Endothelial cell (in vitro differentiated cells): Measurements from ENCODE around the gene LCE2C. TPM values are rescaled to one million over a fixed set of nuclear protein-coding genes. Genes with fewer than 3 reads are reported as not detected.

ENCODE experiments used
- DNase-seq: peaks from one replicate; pipeline ENCODE4 v3.0.0; 2021; ENCODE audit warnings: low spot score
- H3K27ac Mint-ChIP-seq: one replicate; pipeline ENCODE4 v1.8.0; 2021; ENCODE audit warnings: mixed read lengths, inconsistent platforms; ENCODE audit not compliant: unreplicated experiment
- H3K27me3 Mint-ChIP-seq: one replicate; pipeline ENCODE4 v1.8.0; 2021; ENCODE audit warnings: mild to moderate bottlenecking, moderate library complexity, mixed read lengths, inconsistent platforms; ENCODE audit not compliant: unreplicated experiment
- H3K36me3 Mint-ChIP-seq: one replicate; pipeline ENCODE4 v1.8.0; 2021; ENCODE audit warnings: mild to moderate bottlenecking, low read depth, mixed read lengths, inconsistent platforms; ENCODE audit not compliant: unreplicated experiment
- H3K4me1 Mint-ChIP-seq: one replicate; pipeline ENCODE4 v1.8.0; 2021; ENCODE audit warnings: mild to moderate bottlenecking, mixed read lengths, inconsistent platforms; ENCODE audit not compliant: unreplicated experiment
- H3K4me3 Mint-ChIP-seq: one replicate; pipeline ENCODE4 v1.8.0; 2021; ENCODE audit warnings: mild to moderate bottlenecking, mixed read lengths, inconsistent platforms; ENCODE audit not compliant: unreplicated experiment
- H3K9me3 Mint-ChIP-seq: one replicate; pipeline ENCODE4 v1.8.0; 2021; ENCODE audit warnings: mixed read lengths, inconsistent platforms; ENCODE audit not compliant: unreplicated experiment
- total RNA-seq: library from RNA; stranded (reverse); fragmentation: NEBNext Ultra II Directional; extraction: Animal tissue kit (Norgen Biotek cat#: 25700); gene quantifications from one replicate; pipeline ENCODE4 v1.2.1, GENCODE V29; 2021; ENCODE audit not compliant: unreplicated experiment
- TF ChIP-seq, protein P1 (sequence below): fragments of 200-600 bp; sonication (generic); IDR thresholded peaks from one replicate; pipeline ENCODE4 v1.5.0; 2021; ENCODE audit warnings: antibody characterized with exemption; ENCODE audit not compliant: unreplicated experiment

LCE2C gene
- total RNA-seq, 1 donor from 2014 or later, result not detected

DNA sequence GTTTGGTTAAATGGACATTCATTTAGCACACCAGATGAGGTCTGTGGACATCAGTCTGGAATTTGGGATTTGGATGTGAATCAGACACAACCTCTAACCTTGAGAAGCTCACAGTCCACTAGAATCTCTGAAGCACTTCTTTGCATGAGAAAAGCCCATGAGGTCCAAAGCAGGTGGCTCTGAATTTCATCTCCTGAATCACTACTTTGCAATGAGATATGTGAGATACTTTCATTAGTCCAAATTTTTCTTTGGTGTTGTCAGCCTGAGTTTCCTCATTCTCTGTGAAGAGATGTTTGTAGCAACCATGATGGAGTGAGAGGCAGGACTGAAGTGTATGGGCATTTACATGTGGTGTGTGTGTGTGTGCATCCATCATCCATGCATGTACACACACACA lies 28.4 kb upstream of the LCE2C start:
- TF ChIP-seq, protein P1, sequence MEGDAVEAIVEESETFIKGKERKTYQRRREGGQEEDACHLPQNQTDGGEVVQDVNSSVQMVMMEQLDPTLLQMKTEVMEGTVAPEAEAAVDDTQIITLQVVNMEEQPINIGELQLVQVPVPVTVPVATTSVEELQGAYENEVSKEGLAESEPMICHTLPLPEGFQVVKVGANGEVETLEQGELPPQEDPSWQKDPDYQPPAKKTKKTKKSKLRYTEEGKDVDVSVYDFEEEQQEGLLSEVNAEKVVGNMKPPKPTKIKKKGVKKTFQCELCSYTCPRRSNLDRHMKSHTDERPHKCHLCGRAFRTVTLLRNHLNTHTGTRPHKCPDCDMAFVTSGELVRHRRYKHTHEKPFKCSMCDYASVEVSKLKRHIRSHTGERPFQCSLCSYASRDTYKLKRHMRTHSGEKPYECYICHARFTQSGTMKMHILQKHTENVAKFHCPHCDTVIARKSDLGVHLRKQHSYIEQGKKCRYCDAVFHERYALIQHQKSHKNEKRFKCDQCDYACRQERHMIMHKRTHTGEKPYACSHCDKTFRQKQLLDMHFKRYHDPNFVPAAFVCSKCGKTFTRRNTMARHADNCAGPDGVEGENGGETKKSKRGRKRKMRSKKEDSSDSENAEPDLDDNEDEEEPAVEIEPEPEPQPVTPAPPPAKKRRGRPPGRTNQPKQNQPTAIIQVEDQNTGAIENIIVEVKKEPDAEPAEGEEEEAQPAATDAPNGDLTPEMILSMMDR, result no peak
- H3K4me1 Mint-ChIP-seq, result peaks cover 3% of the 10 kb centered on the region
- no peak overlapping the region for H3K4me3 Mint-ChIP-seq
- no peaks in the 10 kb centered on the region for H3K36me3 Mint-ChIP-seq
- no peaks in the 10 kb centered on the region for H3K9me3 Mint-ChIP-seq
- no peak for DNase-seq
- no peak overlapping the region for H3K27ac Mint-ChIP-seq
- peaks cover 2% of the 10 kb centered on the region for H3K27me3 Mint-ChIP-seq

DNA sequence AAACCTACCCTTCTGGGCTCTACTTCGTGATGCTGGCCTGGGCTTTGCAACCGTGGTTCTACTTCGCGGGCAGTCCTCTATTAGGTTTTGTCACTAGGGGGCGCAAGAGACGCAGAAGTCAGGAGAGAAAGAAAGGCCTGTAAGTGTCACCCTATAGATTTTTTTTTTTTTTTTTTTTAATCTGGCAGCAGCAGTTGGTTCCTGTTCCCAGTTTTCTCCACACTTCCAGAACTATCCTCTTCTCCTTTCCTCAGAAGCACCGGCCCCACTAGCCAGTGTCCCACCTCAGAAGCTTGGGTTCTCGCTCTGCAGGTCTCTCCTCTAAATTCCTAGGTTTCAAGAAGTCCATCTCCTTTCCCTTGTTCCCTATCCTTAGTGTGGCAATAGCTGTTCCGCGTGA lies 21.0 kb upstream of the LCE2C start:
- no peaks in the 10 kb centered on the region for H3K9me3 Mint-ChIP-seq
- H3K36me3 Mint-ChIP-seq, result no peaks in the 10 kb centered on the region
- DNase-seq, result peak; percentile 82
- peaks cover 2% of the 10 kb centered on the region for H3K4me1 Mint-ChIP-seq
- no peak overlapping the region for H3K27ac Mint-ChIP-seq
- TF ChIP-seq, protein P1, result peak; percentile 75
- H3K4me3 Mint-ChIP-seq, result no peak overlapping the region
- H3K27me3 Mint-ChIP-seq, result peaks cover 1% of the 10 kb centered on the region

GRCh38 chr1:152656459-152656858 lies 18.6 kb upstream of the LCE2C start:
- Mint-ChIP-seq H3K4me1 (peaks cover 2% of the 10 kb centered on the region), H3K4me3 (no peak overlapping the region), H3K27ac (no peak overlapping the region), H3K27me3 (peaks cover 1% of the 10 kb centered on the region), H3K9me3 (no peaks in the 10 kb centered on the region), H3K36me3 (no peaks in the 10 kb centered on the region)
- DNase-seq, result no peak
- TF ChIP-seq, protein P1, result no peak

DNA sequence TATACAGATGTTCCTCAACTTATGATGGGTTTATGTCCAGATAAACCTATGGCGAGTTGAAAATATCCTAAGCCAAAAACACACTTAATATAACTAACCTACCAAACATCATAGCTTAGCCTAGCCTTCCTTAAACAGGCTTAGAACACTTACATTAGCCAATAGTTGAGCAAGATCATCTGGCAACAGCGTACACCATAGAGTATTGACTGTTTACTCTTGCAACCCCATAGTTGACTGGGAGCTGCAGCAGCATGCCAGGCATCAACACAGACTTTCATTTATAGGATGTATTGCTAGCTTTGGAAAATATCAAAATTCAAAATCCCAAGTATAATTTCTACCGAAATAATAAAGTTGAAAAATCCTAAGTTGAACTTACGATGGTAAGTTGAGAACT lies 17.4 kb upstream of the LCE2C start:
- TF ChIP-seq, protein P1, result no peak
- no peak overlapping the region for H3K4me3 Mint-ChIP-seq
- H3K27me3 Mint-ChIP-seq, result peaks cover 1% of the 10 kb centered on the region
- H3K36me3 Mint-ChIP-seq, result no peaks in the 10 kb centered on the region
- H3K9me3 Mint-ChIP-seq, result no peaks in the 10 kb centered on the region
- DNase-seq, result no peak
- H3K27ac Mint-ChIP-seq, result no peak overlapping the region
- H3K4me1 Mint-ChIP-seq, result peaks cover 2% of the 10 kb centered on the region

- H3K27ac Mint-ChIP-seq, result no peak overlapping the region
- peaks cover 2% of the 10 kb centered on the region for H3K4me1 Mint-ChIP-seq
- H3K9me3 Mint-ChIP-seq, result no peaks in the 10 kb centered on the region
- DNase-seq, result no peak
- H3K36me3 Mint-ChIP-seq, result no peaks in the 10 kb centered on the region
- TF ChIP-seq, protein P1, result no peak
- no peak overlapping the region for H3K4me3 Mint-ChIP-seq
- H3K27me3 Mint-ChIP-seq, result peaks cover 1% of the 10 kb centered on the region
Observed at GRCh38 chr1:152658649-152659048, 16.4 kb upstream of the LCE2C start.
